Suprapubic skin (tissue), 4 donors: ENCODE results near the gene RASGEF1B. TPM values are rescaled to one million over a fixed set of nuclear protein-coding genes. Genes with fewer than 3 reads are reported as not detected.

Source experiments
- DNase-seq, 2 donors: peaks; one replicate each; pipeline ENCODE4 v3.0.0-alpha.2; 2019; ENCODE audit warnings: low spot score in 2 of 2
- H3K27ac ChIP-seq: fragments of 200-600 bp; sonication (generic); one replicate; pipeline ENCODE4 v1.5.1; 2019
- H3K27me3 ChIP-seq: fragments of 200-600 bp; sonication (generic); one replicate; pipeline ENCODE4 v1.5.1; 2019
- H3K36me3 ChIP-seq: fragments of 200-600 bp; sonication (generic); one replicate; pipeline ENCODE4 v1.5.1; 2019
- H3K4me1 ChIP-seq: fragments of 200-600 bp; sonication (generic); one replicate; pipeline ENCODE4 v1.5.1; 2019
- H3K4me3 ChIP-seq: fragments of 200-600 bp; sonication (generic); one replicate; pipeline ENCODE4 v1.5.1; 2019; ENCODE audit warnings: mild to moderate bottlenecking
- H3K9me3 ChIP-seq: fragments of 200-600 bp; sonication (generic); one replicate; pipeline ENCODE4 v1.5.1; 2019
- CTCF ChIP-seq, 2 donors: fragments of 200-600 bp in 1 of 2; fragments of 450-650 bp in 1 of 2; sonication (generic) in 1 of 2; IDR thresholded peaks; one replicate each; pipeline ENCODE4 v1.5.1; 2016 to 2019; ENCODE audit warnings: antibody characterized with exemption in 2 of 2, mild to moderate bottlenecking in 1 of 2, moderate library complexity in 1 of 2
- EP300 ChIP-seq: sonication (generic); formaldehyde crosslinking; IDR thresholded peaks from one replicate; pipeline ENCODE4 v1.6.1; 2017; ENCODE audit warnings: antibody characterized with exemption
- POLR2A ChIP-seq, 2 donors: fragments of 450-650 bp; IDR thresholded peaks; one replicate each; pipeline ENCODE4 v1.6.1; 2017; ENCODE audit warnings: antibody characterized with exemption in 2 of 2, mild to moderate bottlenecking in 2 of 2, moderate library complexity in 2 of 2
- POLR2AphosphoS5 ChIP-seq, 3 donors: sonication (generic); formaldehyde crosslinking; IDR thresholded peaks; one replicate each; pipeline ENCODE4 v1.6.1; 2017; ENCODE audit warnings: antibody characterized with exemption in 3 of 3
- WGBS: methylation state at CpG from one replicate; pipeline ENCODE4 v1.1.5; 2018; 5-methylcytosine and 5-hydroxymethylcytosine counted together
- total RNA-seq, 4 donors: library from RNA; depleted of rRNA; stranded (reverse); fragments of >200 nt; gene quantifications; one replicate each; pipeline ENCODE4 v1.1.0, GENCODE V29; 2016

Gene RASGEF1B
- total RNA-seq, 4 donors from 2014 or later, result 32.4 to 106 (median 63.0) TPM

- Histone ChIP-seq H3K9me3 (no peaks in the 10 kb centered on the region), H3K4me1 (peaks cover 43% of the 10 kb centered on the region), H3K27ac (peak overlapping the region; percentile 78), H3K4me3 (no peak overlapping the region), H3K36me3 (peaks cover 3% of the 10 kb centered on the region), H3K27me3 (no peaks in the 10 kb centered on the region)
- DNase-seq, result no peak
- no peak for TF ChIP-seq CTCF (IDR thresholded peaks at IDR 0.05)
- peak in 1 of 3 donors; percentile 79 for TF ChIP-seq POLR2AphosphoS5 (IDR thresholded peaks at IDR 0.05)
- WGBS, result 55% methylated on average over 6 of the region's 6 CpGs
These were observed 50.1 kb downstream of the RASGEF1B start for GRCh38 chr4:81421346-81422218.

DNA sequence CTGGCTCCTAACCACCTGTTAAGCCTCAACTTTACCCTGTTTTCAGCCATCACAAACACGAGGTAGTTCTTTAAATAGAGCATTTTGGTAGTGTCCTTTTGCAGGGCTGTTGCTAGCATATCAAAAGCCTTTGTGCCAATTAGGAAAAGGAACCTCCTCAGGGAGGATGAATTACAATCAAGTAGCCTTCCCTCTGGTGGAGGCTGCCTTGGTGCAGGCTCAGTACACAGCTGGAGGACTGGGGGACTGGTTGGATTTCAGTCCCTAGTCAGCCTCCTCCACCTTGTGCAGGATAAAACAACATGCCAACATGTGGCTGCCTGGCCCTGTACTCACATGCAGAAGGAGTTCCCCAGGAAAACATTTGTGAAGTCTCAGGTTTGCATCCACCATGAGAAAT, 53.1 kb downstream of the RASGEF1B start:
- Histone ChIP-seq H3K27ac (no peak overlapping the region), H3K4me3 (no peak overlapping the region), H3K27me3 (no peaks in the 10 kb centered on the region), H3K4me1 (peaks cover 22% of the 10 kb centered on the region), H3K9me3 (no peaks in the 10 kb centered on the region), H3K36me3 (no peaks in the 10 kb centered on the region)
- WGBS, result 56% methylated on average over 1 of the region's 1 CpG
- TF ChIP-seq POLR2A (IDR thresholded peaks at IDR 0.05), result no peak
- no peak for TF ChIP-seq CTCF (IDR thresholded peaks at IDR 0.05)
- no peak for DNase-seq

DNA sequence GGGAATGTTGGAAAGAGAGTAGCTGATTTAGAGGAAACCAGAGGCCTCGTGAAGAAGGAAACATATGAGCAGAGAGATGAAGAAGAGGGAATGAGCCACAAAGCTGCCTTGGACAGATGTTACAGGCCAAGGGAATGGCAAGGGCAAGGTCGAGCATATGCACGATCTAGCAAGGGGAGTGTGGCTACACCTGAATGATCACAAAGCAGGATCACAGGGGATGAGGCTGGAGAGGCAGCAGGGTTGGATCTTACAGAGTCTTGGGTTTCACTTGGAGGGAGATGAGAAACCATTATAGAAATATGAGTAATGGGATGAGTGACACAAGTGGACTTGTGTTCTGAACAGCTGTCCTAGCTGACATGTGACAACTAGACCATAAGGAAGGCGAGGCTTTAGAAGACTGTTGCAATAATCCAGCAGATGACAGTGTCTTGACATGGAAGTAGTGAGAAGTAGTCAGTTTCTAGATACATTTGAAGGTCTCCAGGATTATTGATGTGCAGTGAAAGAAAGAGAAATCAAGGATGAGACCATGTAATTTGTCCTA, 58.7 kb downstream of the RASGEF1B start:
- no peak for DNase-seq
- Histone ChIP-seq H3K27ac (no peak overlapping the region), H3K4me3 (no peak overlapping the region), H3K4me1 (peaks cover 4% of the 10 kb centered on the region), H3K9me3 (no peaks in the 10 kb centered on the region), H3K27me3 (no peaks in the 10 kb centered on the region), H3K36me3 (no peaks in the 10 kb centered on the region)
- 85% methylated on average over 4 of the region's 4 CpGs for WGBS
- TF ChIP-seq POLR2A (IDR thresholded peaks at IDR 0.05) (no peak), CTCF (IDR thresholded peaks at IDR 0.05) (no peak), EP300 (no peak), POLR2AphosphoS5 (IDR thresholded peaks at IDR 0.05) (no peak)

GRCh38 chr4:81410680-81411079, 61.0 kb downstream of the RASGEF1B start:
- Histone ChIP-seq H3K4me3 (no peak overlapping the region), H3K36me3 (no peaks in the 10 kb centered on the region), H3K27ac (no peak overlapping the region), H3K4me1 (peaks cover 16% of the 10 kb centered on the region), H3K27me3 (no peaks in the 10 kb centered on the region), H3K9me3 (no peaks in the 10 kb centered on the region)
- no peak for DNase-seq
- WGBS, result 65% methylated on average over 2 of the region's 2 CpGs
- TF ChIP-seq POLR2AphosphoS5 (IDR thresholded peaks at IDR 0.05) (no peak), CTCF (IDR thresholded peaks at IDR 0.05) (no peak), POLR2A (IDR thresholded peaks at IDR 0.05) (no peak), EP300 (no peak)

- WGBS, result 88% methylated on average over 4 of the region's 4 CpGs
- no peak for DNase-seq
- Histone ChIP-seq H3K4me3 (no peak overlapping the region), H3K9me3 (no peaks in the 10 kb centered on the region), H3K36me3 (no peaks in the 10 kb centered on the region), H3K27ac (no peak overlapping the region), H3K27me3 (no peaks in the 10 kb centered on the region), H3K4me1 (peaks cover 19% of the 10 kb centered on the region)
- no peak for TF ChIP-seq POLR2AphosphoS5 (IDR thresholded peaks at IDR 0.05)
- TF ChIP-seq CTCF (IDR thresholded peaks at IDR 0.05), result no peak
- TF ChIP-seq POLR2A (IDR thresholded peaks at IDR 0.05), result no peak
- TF ChIP-seq EP300, result no peak
These were observed 61.9 kb downstream of the RASGEF1B start for GRCh38 chr4:81409836-81410235.
